Measurements from ENCODE around the gene TMEM187. TPM values are rescaled to one million over a fixed set of nuclear protein-coding genes. Genes with fewer than 3 reads are reported as not detected.

TMEM187 gene
- total and polyA plus RNA-seq, 11 donors = 3.2 to 11.4 (median 7.2) TPM

DNA sequence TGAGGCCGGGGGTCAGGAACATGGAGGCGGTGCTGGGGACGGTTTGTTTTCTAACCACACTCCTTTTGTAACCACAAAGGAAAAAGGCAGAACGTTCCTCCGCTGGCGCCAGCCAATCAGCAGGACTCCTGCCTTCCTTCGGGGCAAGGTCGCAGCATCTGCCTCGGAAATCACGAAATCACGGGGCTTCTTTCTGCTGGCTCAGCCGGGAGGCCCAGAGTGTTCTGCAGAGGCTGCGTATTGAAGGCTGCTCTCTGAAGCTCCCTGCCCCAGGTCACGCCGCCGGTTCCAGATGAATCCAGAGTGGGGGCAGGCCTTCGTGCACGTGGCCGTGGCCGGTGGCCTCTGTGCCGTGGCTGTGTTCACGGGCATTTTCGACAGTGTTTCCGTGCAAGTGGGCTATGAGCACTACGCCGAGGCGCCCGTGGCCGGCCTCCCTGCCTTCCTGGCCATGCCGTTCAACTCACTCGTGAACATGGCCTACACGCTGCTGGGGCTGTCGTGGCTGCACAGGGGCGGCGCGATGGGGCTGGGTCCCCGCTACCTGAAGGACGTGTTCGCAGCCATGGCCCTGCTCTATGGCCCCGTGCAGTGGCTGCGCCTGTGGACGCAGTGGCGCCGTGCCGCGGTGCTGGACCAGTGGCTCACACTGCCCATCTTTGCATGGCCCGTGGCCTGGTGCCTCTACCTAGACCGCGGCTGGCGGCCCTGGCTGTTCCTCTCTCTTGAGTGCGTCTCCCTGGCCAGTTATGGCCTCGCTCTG lies 9.4 kb downstream of the TMEM187 start:
- peak overlapping the region in 2 of 12 donors; percentile 5 to 87 for H3K27ac ChIP-seq
- H3K36me3 ChIP-seq = peaks cover 0 to 5% (median 0%) of the 10 kb centered on the region in 9 donors
- WGBS, 4 donors = 84 to 92% (median 89%) methylated on average over 48 to 52 of the region's 52 CpGs
- intact Hi-C loops (cut with DNase I) = no loop called here
- H3K4me1 ChIP-seq = peaks cover 0 to 51% (median 0%) of the 10 kb centered on the region in 12 donors
- DNase-seq (peak in 4 of 5 donors; percentile 41 to 75 (median 56)), ATAC-seq (peak; percentile 41 to 55 (median 48))
- H3K9me3 ChIP-seq = no peaks in the 10 kb centered on the region
- peak overlapping the region in 1 of 12 donors; percentile 8 for H3K4me3 ChIP-seq
- TF ChIP-seq, protein P1, sequence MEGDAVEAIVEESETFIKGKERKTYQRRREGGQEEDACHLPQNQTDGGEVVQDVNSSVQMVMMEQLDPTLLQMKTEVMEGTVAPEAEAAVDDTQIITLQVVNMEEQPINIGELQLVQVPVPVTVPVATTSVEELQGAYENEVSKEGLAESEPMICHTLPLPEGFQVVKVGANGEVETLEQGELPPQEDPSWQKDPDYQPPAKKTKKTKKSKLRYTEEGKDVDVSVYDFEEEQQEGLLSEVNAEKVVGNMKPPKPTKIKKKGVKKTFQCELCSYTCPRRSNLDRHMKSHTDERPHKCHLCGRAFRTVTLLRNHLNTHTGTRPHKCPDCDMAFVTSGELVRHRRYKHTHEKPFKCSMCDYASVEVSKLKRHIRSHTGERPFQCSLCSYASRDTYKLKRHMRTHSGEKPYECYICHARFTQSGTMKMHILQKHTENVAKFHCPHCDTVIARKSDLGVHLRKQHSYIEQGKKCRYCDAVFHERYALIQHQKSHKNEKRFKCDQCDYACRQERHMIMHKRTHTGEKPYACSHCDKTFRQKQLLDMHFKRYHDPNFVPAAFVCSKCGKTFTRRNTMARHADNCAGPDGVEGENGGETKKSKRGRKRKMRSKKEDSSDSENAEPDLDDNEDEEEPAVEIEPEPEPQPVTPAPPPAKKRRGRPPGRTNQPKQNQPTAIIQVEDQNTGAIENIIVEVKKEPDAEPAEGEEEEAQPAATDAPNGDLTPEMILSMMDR (IDR thresholded peaks at IDR 0.05) = no peak
- TF ChIP-seq POLR2A (IDR thresholded peaks at IDR 0.05) = no peak
- H3K27me3 ChIP-seq = peaks cover 0 to 48% (median 0%) of the 10 kb centered on the region in 9 donors

DNA sequence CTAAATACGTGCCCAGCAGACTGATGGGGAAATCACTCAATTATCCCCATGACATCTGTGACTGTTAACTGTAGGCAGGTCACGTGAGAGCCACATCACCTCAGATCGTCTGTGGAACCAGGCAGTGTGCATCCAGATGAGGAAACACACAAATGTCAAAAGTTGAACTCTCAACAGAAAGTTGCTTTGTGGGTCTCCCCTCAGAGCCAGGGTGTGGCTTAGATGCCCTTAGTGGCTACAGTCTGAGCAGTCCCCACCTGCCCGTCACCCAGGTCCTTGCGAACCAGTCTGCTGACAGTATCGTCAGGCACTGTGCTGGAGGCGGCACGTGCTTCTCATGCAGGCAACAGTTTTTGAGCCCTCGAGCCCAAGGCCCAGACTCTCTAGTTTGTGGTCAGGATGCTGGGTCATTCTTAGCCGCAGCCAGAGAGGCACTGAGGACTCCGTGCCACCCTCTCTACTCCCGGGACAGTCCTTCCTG lies 10.8 kb downstream of the TMEM187 start:
- Histone ChIP-seq H3K4me1 (peaks cover 0 to 51% (median 0%) of the 10 kb centered on the region in 12 donors), H3K27ac (peak overlapping the region in 1 of 12 donors; percentile 37), H3K4me3 (no peak overlapping the region), H3K36me3 (peaks cover 0 to 5% (median 0%) of the 10 kb centered on the region in 9 donors), H3K27me3 (peaks cover 0 to 45% (median 0%) of the 10 kb centered on the region in 9 donors), H3K9me3 (no peaks in the 10 kb centered on the region)
- TF ChIP-seq, protein P1 (IDR thresholded peaks at IDR 0.05) = no peak
- TF ChIP-seq POLR2A (IDR thresholded peaks at IDR 0.05) = no peak
- intact Hi-C loops (cut with DNase I) = no loop called here
- 77 to 93% (median 90%) methylated on average over 12 of the region's 12 CpGs for WGBS, 4 donors
- DNase-seq (no peak), ATAC-seq (no peak)

DNA sequence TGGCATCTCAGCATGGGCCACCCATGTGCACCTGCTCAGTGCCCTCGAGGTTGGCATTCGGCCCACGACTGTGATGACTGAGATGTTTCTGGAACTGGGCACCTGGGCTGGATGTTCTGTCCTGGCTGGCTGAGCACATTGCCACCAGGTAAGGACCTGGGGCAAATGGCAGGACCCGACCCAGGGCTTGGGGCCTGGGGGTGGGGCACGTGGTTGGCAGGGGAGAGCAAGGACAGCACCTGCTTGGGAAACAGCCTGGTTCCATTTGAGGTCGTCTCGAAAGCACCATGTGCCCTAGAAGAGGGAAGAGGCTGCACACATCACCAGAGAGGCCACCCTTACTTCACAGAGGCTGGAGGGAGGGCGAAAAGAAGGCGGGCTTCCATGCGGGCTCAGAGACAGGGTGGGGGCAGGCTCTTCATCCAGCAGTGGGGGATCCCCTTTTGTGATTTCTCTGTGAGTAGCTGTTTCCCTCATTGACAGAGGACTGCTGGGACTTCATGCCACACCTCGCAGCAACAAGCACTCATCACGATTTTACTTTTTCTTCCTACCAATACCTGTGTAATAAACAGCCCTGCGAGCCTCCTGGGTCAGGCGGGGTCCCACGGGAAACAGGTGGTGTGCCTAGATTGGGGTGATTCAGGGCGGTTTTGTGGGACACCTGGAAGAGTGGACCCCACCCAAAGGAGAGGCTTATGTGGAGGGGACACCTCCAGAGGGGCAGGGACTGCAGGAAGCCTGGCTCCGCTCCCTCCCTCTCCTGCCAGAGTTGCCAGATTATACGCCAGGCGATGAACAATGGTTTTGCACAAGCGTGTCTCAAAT lies 12.0 kb downstream of the TMEM187 start:
- Histone ChIP-seq H3K9me3 (no peaks in the 10 kb centered on the region), H3K4me3 (no peak overlapping the region), H3K27me3 (peaks cover 0 to 45% (median 0%) of the 10 kb centered on the region in 9 donors), H3K4me1 (peaks cover 0 to 51% (median 0%) of the 10 kb centered on the region in 12 donors), H3K27ac (peak overlapping the region in 7 of 12 donors; percentile 29 to 85 (median 47)), H3K36me3 (peaks cover 0 to 5% (median 0%) of the 10 kb centered on the region in 9 donors)
- no peak for TF ChIP-seq POLR2A (IDR thresholded peaks at IDR 0.05)
- TF ChIP-seq, protein P1 (IDR thresholded peaks at IDR 0.05) = no peak
- DNase-seq (no peak), ATAC-seq (no peak)
- intact Hi-C loops (cut with DNase I) = no loop called here
- 68 to 79% (median 75%) methylated on average over 20 of the region's 20 CpGs for WGBS, 4 donors

DNA sequence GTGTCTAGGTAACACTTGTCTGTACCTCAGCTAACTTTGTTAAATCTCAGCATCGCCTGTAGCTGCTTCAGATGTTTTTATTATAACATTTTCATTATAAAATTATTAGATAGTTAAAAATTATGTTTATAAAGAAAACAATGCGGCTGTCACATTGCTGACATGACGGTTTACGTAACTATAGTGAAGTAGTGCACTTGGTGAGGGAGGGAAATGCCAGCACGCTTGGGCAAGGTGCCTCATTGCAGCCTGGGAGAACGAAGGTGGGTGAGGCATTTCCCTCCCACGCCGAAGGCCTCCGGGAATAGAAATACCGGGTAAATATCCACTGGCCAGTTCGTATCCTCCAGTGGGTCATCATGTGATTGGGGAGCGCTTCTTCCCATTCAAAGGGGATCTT lies 15.9 kb downstream of the TMEM187 start:
- Histone ChIP-seq H3K9me3 (no peaks in the 10 kb centered on the region), H3K4me1 (peaks cover 0 to 27% (median 0%) of the 10 kb centered on the region in 12 donors), H3K36me3 (no peaks in the 10 kb centered on the region), H3K27me3 (peaks cover 0 to 51% (median 0%) of the 10 kb centered on the region in 9 donors), H3K27ac (no peak overlapping the region), H3K4me3 (no peak overlapping the region)
- no peak for DNase-seq
- no peak for ATAC-seq
- WGBS, 4 donors = 74 to 84% (median 80%) methylated on average over 12 of the region's 12 CpGs
- TF ChIP-seq, protein P1 (IDR thresholded peaks at IDR 0.05) = no peak
- TF ChIP-seq POLR2A (IDR thresholded peaks at IDR 0.05) = no peak
- intact Hi-C loops (cut with DNase I) = no loop called here

Measured in heart left ventricle (tissue), 16 donors.